DOHH2 (cell line): Measurements from ENCODE around the gene CACNA1E.

ENCODE experiments used
- CTCF ChIP-seq: fragments of 200-600 bp; sonication (generic); IDR thresholded peaks from one replicate; pipeline ENCODE4 v1.5.1; 2014; ENCODE audit warnings: antibody characterized with exemption, mild to moderate bottlenecking, low read depth, low read length; ENCODE audit not compliant: poor library complexity, severe bottlenecking
- EZH2phosphoT487 ChIP-seq: fragments of 200-600 bp; sonication (generic); IDR thresholded peaks from 2 replicates; pipeline ENCODE4 v1.6.1; 2017; ENCODE audit warnings: borderline replicate concordance, mild to moderate bottlenecking, antibody characterized with exemption, low read length, moderate library complexity, mixed read lengths

- no peak for TF ChIP-seq CTCF
- TF ChIP-seq EZH2phosphoT487 = no peak
Observed at GRCh38 chr1:181801617-181802016, 318.3 kb downstream of the CACNA1E start.
